Left cardiac atrium (tissue), 2 donors: ENCODE results near the gene GABRD. TPM values are rescaled to one million over a fixed set of nuclear protein-coding genes. Genes with fewer than 3 reads are reported as not detected.

Experiments used
- total RNA-seq, 2 donors: library from RNA; stranded (reverse); fragmentation: NEBNext Ultra II Directional; extraction: Animal tissue kit (Norgen Biotek cat#: 25700); gene quantifications; one replicate each; pipeline ENCODE4 v1.2.1, GENCODE V29; 2021
- donor health status: DM: no; HTN: yes; CAD: no; lungs with severe emphysema.
- donor health status: DM: yes; HTN: yes; CAD: no.

Gene GABRD
- total RNA-seq, 2 donors from 2014 or later: 0.29 TPM; not detected in 1

Other genes with a start within 250 kb of the GABRD start
- gene NADK, start 240.9 kb upstream of the GABRD start, total RNA-seq: 10 to 100 TPM; 39.4 to 53.9 TPM
- 100 to 1,000 TPM; 188 to 206 TPM for gene GNB1, start 128.3 kb upstream of the GABRD start, total RNA-seq
- gene CALML6, start 104.1 kb upstream of the GABRD start, total RNA-seq: under 1 TPM in 1 of 2 donors, not detected in 1; 0.21 TPM
- under 1 TPM; 0.68 to 0.82 TPM for gene TMEM52, start 100.1 kb upstream of the GABRD start, total RNA-seq
- gene CFAP74, start 15.6 kb upstream of the GABRD start, total RNA-seq: not detected
- 10 to 100 TPM; 12.4 to 20.7 TPM for gene PRKCZ, start 31.1 kb downstream of the GABRD start, total RNA-seq
- gene FAAP20, start 175.4 kb downstream of the GABRD start, total RNA-seq: 10 to 100 TPM; 35.4 to 41.4 TPM
- 10 to 100 TPM; 47.1 to 66.9 TPM for gene SKI, start 209.0 kb downstream of the GABRD start, total RNA-seq